IMR-90 (cell line): Measurements from ENCODE around the gene WDR53.

ENCODE experiments used
- BHLHE40 ChIP-seq: fragments of 150-350 bp; IDR thresholded peaks from 2 replicates; pipeline ENCODE4 v1.6.1; 2016; ENCODE audit warnings: mild to moderate bottlenecking, low read depth, low read length
- CEBPB ChIP-seq: IDR thresholded peaks from 2 replicates; pipeline ENCODE4 v1.6.1; 2012; ENCODE audit warnings: low read depth, low read length, improper control_type of control experiment
- CTCF ChIP-seq: conservative IDR thresholded peaks from 2 replicates; pipeline ENCODE4 v1.5.1; 2012; ENCODE audit warnings: mild to moderate bottlenecking, low read depth, low read length, improper control_type of control experiment
- FOS ChIP-seq: fragments of 150-350 bp; IDR thresholded peaks from 2 replicates; pipeline ENCODE4 v1.6.1; 2016; ENCODE audit warnings: low read depth, low read length
- POLR2A ChIP-seq: IDR thresholded peaks from 2 replicates; pipeline ENCODE4 v1.6.1; 2012; ENCODE audit warnings: mild to moderate bottlenecking, low read depth, low read length
- RAD21 ChIP-seq: IDR thresholded peaks from 2 replicates; pipeline ENCODE4 v1.6.1; 2012; ENCODE audit warnings: low read length, improper control_type of control experiment
- RFX5 ChIP-seq: IDR thresholded peaks from 2 replicates; pipeline ENCODE4 v1.8.0; 2012; ENCODE audit warnings: low read depth, mild to moderate bottlenecking, low read length, moderate library complexity
- SMC3 ChIP-seq: fragments of 150-350 bp; IDR thresholded peaks from 2 replicates; pipeline ENCODE4 v1.6.1; 2016; ENCODE audit warnings: low read depth, mild to moderate bottlenecking, antibody characterized with exemption, low read length, moderate library complexity
- TF ChIP-seq, protein P1 (sequence below): fragments of 150-350 bp; IDR thresholded peaks from 2 replicates; pipeline ENCODE4 v1.6.1; 2017; ENCODE audit warnings: mild to moderate bottlenecking, antibody characterized with exemption, low read length, low read depth

GRCh38 chr3:196554205-196554604 is 14.1 kb downstream of the WDR53 start:
- no peak for TF ChIP-seq POLR2A
- no peak for TF ChIP-seq CEBPB
- TF ChIP-seq CTCF, result no peak
- TF ChIP-seq SMC3, result no peak
- no peak for TF ChIP-seq FOS
- no peak for TF ChIP-seq RAD21
- no peak for TF ChIP-seq BHLHE40
- no peak for TF ChIP-seq RFX5
- TF ChIP-seq, protein P1, sequence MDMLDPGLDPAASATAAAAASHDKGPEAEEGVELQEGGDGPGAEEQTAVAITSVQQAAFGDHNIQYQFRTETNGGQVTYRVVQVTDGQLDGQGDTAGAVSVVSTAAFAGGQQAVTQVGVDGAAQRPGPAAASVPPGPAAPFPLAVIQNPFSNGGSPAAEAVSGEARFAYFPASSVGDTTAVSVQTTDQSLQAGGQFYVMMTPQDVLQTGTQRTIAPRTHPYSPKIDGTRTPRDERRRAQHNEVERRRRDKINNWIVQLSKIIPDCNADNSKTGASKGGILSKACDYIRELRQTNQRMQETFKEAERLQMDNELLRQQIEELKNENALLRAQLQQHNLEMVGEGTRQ, result no peak
